ENCODE results near the gene TUBB2A.
"Not testable (repeated sequence)": the region's sequence is repeated elsewhere in the genome, so short reads cannot be mapped to it uniquely, and the experiment has no call there.

The TUBB2A gene

GRCh38 chr6:3157131-3157933 is at the start of gene TUBB2A:
TSS of gene TUBB2A (minus strand) at chr6:3157544. CDS start at chr6:3157463, 81 bp downstream.
- peak; percentile 74 for DNase-seq

- DNase-seq, result no peak
Measured at GRCh38 chr6:3206339-3207015, 49.1 kb upstream of the TUBB2A start.

- no peak for DNase-seq
Measured at GRCh38 chr6:3205913-3206312, 48.6 kb upstream of the TUBB2A start.

GRCh38 chr6:3204921-3205320 is 47.6 kb upstream of the TUBB2A start:
- no peak for DNase-seq

GRCh38 chr6:3202999-3203696 is 45.8 kb upstream of the TUBB2A start:
- DNase-seq, result no peak

- no peak for DNase-seq
Measured at GRCh38 chr6:3201388-3201787, 44.0 kb upstream of the TUBB2A start.

- no peak for DNase-seq
Measured at GRCh38 chr6:3200682-3201081, 43.3 kb upstream of the TUBB2A start.

GRCh38 chr6:3199382-3199781 is 42.0 kb upstream of the TUBB2A start:
- DNase-seq, result no peak

- DNase-seq, result not testable (repeated sequence)
Measured at GRCh38 chr6:3197734-3198133, 40.4 kb upstream of the TUBB2A start.

GRCh38 chr6:3196770-3197169 is 39.4 kb upstream of the TUBB2A start:
- no peak for DNase-seq

- DNase-seq, result no peak
Measured at GRCh38 chr6:3195695-3196497, 38.6 kb upstream of the TUBB2A start.

GRCh38 chr6:3195420-3195694 is 38.0 kb upstream of the TUBB2A start:
- DNase-seq, result no peak

GRCh38 chr6:3194535-3195419 is 37.4 kb upstream of the TUBB2A start:
- peak; percentile 11 for DNase-seq

GRCh38 chr6:3193102-3193849 is 35.9 kb upstream of the TUBB2A start:
- no peak for DNase-seq

- no peak for DNase-seq
Measured at GRCh38 chr6:3190779-3191178, 33.4 kb upstream of the TUBB2A start.

GRCh38 chr6:3190056-3190455 is 32.7 kb upstream of the TUBB2A start:
- DNase-seq, result no peak

- not testable (repeated sequence) for DNase-seq
Measured at GRCh38 chr6:3189192-3189591, 31.8 kb upstream of the TUBB2A start.

- DNase-seq, result no peak
Measured at GRCh38 chr6:3188262-3188661, 30.9 kb upstream of the TUBB2A start.

GRCh38 chr6:3186974-3187382 is 29.6 kb upstream of the TUBB2A start:
- DNase-seq, result no peak

GRCh38 chr6:3183066-3183465 is 25.7 kb upstream of the TUBB2A start:
- DNase-seq, result no peak

- no peak for DNase-seq
Measured at GRCh38 chr6:3181105-3181504, 23.8 kb upstream of the TUBB2A start.
